HG03159 (cell line): ENCODE results near the gene CORO2A.
A peak's percentile ranks its signal among the peaks of the same experiment; 100 is the strongest.
"Not testable (repeated sequence)": the region's sequence is repeated elsewhere in the genome, so short reads cannot be mapped to it uniquely, and the experiment has no call there.

Source experiments
- ATAC-seq: cut with Tn5 transposase; IDR thresholded peaks from one replicate; pipeline ENCODE4 v1.9.1; 2021; ENCODE audit warnings: mild to moderate bottlenecking, moderate library complexity; ENCODE audit not compliant: unreplicated experiment

CORO2A gene

GRCh38 chr9:98144076-98144475 lies 48.4 kb downstream of the CORO2A start:
- ATAC-seq: no peak

- ATAC-seq: no peak
Observed at GRCh38 chr9:98142925-98143481, 49.4 kb downstream of the CORO2A start.

- ATAC-seq: no peak
Observed at GRCh38 chr9:98142182-98142907, 50.1 kb downstream of the CORO2A start.

- ATAC-seq: no peak
Observed at GRCh38 chr9:98140503-98140902, 51.9 kb downstream of the CORO2A start.

GRCh38 chr9:98136489-98136888 lies 55.9 kb downstream of the CORO2A start:
- no peak for ATAC-seq

GRCh38 chr9:98135938-98136337 lies 56.5 kb downstream of the CORO2A start:
- ATAC-seq: no peak

GRCh38 chr9:98135558-98135934 lies 56.9 kb downstream of the CORO2A start:
- no peak for ATAC-seq

GRCh38 chr9:98134702-98135557 lies 57.5 kb downstream of the CORO2A start:
- ATAC-seq: no peak

GRCh38 chr9:98132806-98133631 lies 59.4 kb downstream of the CORO2A start:
- ATAC-seq: no peak

GRCh38 chr9:98132158-98132557 lies 60.3 kb downstream of the CORO2A start:
- no peak for ATAC-seq

GRCh38 chr9:98130576-98131228 lies 61.7 kb downstream of the CORO2A start:
- ATAC-seq: no peak

- ATAC-seq: not testable (repeated sequence)
Observed at GRCh38 chr9:98130060-98130459, 62.4 kb downstream of the CORO2A start.

- ATAC-seq: peak; percentile 74
Observed at GRCh38 chr9:98129451-98129881, 63.0 kb downstream of the CORO2A start.

GRCh38 chr9:98128316-98128715 lies 64.1 kb downstream of the CORO2A start:
- no peak for ATAC-seq

- ATAC-seq: no peak
Observed at GRCh38 chr9:98127226-98127625, 65.2 kb downstream of the CORO2A start.

- no peak for ATAC-seq
Observed at GRCh38 chr9:98124637-98125426, 67.6 kb downstream of the CORO2A start.

- ATAC-seq: not testable (repeated sequence)
Observed at GRCh38 chr9:98124091-98124490, 68.3 kb downstream of the CORO2A start.

GRCh38 chr9:98121058-98121457 lies 71.4 kb downstream of the CORO2A start:
- ATAC-seq: no peak

GRCh38 chr9:98120476-98120875 lies 72.0 kb downstream of the CORO2A start:
- no peak for ATAC-seq
